Measurements from ENCODE around the gene ADAMTSL2.

DNA sequence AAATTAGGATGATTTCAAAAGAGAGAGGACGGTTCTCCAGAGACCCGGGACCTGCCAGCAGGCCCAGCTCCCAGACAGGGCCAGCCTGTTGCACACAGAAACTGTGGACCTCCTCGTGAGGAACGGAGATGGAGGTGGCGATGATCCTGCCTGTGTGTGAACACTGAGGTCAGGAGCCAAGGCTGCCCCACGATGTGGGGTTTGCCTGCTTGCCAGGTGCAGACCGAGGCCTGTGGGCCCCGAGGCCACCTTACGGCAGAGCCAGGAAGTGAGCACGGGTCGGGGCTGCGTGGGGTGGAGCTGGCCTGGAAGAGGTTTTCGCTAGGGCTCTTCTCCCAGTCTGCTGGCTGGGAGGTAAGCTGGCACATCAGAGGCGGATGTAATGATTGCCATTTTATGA lies 70.4 kb downstream of the ADAMTSL2 start:
- no peak for TF ChIP-seq CTCF (IDR thresholded peaks at IDR 0.05)
- TF ChIP-seq POLR2A (IDR thresholded peaks at IDR 0.05): no peak
- no peak for TF ChIP-seq EP300 (IDR thresholded peaks at IDR 0.05)

All from ovary (tissue), 3 donors.